Frontal cortex (tissue), 4 donors: ENCODE results near the gene IGHMBP2. TPM values are rescaled to one million over a fixed set of nuclear protein-coding genes. Genes with fewer than 3 reads are reported as not detected.

Source experiments
- DNase-seq, 2 donors: peaks; one replicate each; pipeline ENCODE4 v3.0.0; 2012; ENCODE audit warnings: low spot score in 2 of 2
- FAIRE-seq: peaks from 2 replicates; lab custom pipeline; 2012; peaks lifted over from hg19 to GRCh38; lab: Jason Lieb, UNC
- total RNA-seq: library from RNA; depleted of rRNA; stranded (reverse); fragments of >200 nt; gene quantifications from one replicate; pipeline ENCODE4 v1.2.3, GENCODE V29; 2014
- donor health status: control.
- donor health status: control.
- donor health status: control.

Gene IGHMBP2
- total RNA-seq, 1 donor from 2014 or later, result 10.2 TPM

DNA sequence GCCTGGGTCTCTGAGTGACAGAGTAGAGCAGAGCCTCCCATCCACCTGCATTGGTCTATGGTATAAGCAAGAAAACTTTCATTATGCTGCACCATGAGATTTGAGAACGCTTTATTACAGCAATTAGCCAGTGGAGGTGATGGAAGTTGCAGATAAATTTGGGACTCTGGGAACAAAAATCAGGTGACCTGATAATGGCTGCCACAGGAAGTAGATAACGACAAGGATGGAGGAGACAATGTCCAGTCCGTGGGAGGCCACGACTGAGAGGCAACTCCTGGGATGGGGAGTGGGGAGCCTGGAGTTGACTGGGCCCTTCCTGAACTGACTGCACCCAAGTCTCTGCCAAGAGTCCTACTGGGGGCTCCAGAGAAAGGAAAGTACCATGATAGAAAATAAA, 72.4 kb downstream of the IGHMBP2 start:
- no peak for DNase-seq
- no peak for FAIRE-seq

DNA sequence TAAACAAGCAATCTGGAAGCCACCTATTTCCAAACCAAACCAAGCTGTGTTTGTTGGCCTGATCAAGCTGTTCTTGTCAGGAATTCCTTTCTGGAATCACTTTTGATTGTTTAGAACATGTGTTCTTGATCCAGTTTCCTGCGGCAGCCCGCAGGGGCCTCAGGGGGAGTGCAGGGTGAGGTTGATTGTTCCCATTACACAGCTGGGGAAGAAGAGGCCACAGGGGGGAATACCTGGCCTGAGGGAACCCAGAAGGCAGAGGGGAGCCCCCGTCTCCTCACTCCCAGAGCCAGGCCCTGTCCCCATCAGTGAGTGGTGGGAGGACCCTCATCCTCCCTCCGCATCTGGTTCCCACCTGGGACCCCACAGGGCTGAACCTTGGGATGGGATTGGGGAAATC, 72.9 kb downstream of the IGHMBP2 start:
- DNase-seq, result no peak

DNA sequence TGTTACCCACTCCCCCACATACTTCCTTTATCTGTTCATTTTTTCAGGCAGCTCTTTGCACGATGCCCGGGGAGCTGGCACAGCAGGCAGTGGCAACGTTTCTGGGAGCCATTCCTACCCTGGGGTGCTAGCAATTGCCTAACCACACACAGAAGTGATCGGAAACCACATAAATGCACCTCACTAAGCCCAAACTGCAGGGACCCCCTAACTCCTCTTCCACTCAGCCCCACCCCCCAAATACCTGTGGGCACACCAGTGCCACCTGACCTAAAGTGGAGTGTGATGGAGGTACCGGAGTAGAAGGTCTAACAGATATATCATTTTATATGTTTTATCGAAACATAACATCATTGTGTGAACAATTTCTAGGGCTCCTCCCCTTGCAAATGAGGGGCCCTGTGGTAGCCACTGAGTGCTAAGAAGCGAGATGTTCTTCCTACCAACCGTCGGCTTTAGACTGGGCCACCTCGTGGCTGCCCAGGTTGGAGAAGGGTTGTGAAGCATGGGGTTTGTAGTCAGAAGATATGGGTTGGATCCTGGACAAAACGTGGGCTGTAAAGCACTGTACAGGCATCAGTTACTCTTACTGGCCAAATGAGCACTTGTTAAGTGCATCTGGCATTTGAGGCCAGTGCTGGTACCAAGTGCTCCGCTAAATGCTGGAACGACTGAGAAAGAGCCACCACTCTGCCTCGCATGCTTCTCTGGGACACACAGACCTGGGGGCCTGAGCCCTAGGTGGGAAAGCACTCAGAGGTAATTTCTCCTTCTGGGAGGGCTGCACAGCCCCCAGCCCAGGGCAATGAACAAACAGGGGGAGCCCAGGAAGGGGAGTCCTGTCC, 74.3 kb downstream of the IGHMBP2 start:
- FAIRE-seq, result no peak
- no peak for DNase-seq

More for the DNA sequence above, 72.9 kb downstream of the IGHMBP2 start:
- FAIRE-seq, result no peak

DNA sequence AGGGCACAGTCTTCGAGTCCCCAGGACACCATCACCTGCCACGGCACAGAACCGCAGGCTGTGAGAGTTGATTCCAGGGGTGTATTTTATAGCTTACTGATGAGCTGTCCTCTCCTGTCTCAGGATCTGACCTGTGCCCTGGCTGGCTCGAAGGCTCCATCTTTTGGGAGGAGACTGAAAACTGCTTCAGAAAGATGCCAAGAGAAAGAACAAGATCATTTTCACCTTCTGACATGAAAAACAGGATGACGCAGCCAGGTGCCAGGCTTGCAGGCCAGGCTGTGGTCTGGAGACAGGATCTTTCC, 74.9 kb downstream of the IGHMBP2 start:
- no peak for FAIRE-seq
- no peak for DNase-seq

DNA sequence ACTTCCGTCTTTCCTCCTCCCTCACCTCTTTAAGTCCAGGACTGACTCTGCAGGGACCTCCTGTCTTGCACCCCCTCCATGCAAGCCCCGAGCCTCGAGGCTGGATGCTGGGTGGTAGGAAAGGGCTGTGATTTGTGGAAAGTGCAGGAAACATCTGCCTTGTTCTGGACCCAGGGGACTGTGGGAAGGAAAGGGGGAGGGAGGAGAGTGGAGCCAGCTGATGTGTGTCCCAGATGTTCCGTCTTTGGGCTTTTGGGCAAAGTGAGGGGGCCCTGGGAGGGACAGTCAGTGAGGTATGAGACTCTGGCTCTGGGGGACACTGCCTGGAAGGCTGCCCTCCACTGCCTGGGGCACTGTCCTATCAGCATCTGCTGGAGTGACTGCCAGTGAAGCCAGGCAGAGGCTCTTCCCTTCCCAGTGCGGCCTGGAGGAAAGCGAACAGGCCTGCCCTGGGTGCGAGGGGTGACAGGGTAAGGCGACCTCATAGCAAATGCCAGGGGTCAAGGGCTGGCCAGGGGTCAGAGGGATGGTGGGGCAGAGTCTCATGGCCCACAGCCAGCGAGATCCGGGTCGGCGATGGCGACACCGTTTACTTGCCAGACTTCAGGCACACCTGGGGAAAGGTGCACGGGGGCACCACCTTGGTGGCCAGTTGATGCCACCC, 75.4 kb downstream of the IGHMBP2 start:
- no peak for FAIRE-seq
- no peak for DNase-seq

DNA sequence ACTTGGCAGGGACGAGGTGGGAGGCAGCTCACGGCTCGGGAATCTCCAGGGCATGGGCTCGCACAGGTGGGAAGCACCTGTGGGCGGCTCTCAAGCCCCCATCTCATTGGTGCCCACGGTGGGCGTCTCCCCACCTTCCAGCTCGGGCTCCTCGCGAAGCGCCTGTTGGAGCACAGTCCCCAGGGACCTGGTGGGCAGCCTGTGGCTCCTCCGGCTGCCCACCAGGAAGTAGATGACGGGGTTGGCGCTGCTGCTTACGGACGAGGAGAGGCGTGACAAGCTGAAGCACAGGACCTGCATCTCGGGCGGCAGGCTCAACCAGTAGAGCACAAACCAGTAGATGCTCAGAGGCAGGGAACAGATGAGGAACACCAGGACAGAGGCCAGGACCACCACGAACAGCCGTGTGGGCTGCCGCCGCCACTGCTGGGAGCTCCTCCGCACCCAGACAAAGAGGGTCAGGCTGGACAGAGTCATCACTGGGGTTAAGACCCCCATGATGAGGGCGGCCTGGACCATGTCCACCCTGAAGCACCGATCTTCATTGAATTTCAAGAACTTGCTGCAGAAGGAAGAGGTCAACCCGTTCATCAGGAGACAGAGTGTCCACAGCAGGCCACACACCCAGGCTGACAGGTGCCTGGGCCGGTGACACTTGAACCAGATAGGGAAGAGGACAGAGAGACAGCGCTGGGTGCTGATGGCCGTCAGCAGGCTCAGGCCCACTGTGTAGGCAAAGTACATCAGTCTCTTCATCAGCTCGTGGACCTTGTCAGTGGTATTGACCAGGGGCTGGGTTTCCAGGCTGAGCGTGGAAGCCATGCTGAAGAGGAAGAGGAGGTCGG, 76.5 kb downstream of the IGHMBP2 start:
- DNase-seq (no peak), FAIRE-seq (no peak)

DNA sequence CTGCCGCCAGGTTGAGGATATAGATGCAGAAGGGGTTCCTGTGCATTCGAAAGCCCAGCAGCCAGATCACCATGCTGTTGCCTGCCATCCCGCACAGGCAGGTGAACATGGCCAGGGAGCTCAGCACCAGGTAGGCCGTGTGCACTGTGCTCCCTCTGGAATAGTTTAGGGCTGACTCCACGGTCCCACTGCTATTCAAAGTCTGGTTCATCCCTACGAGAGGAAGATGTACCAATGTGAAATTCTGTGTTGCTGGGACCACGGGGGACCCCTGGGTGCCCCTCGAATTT, 77.0 kb downstream of the IGHMBP2 start, which contains the start of gene MRGPRD:
TSS of gene MRGPRD (minus strand) at position 211 of the 290 bp plus-strand sequence. CDS start at position 211, 0 bp downstream.
- FAIRE-seq, result no peak
- DNase-seq, result no peak

DNA sequence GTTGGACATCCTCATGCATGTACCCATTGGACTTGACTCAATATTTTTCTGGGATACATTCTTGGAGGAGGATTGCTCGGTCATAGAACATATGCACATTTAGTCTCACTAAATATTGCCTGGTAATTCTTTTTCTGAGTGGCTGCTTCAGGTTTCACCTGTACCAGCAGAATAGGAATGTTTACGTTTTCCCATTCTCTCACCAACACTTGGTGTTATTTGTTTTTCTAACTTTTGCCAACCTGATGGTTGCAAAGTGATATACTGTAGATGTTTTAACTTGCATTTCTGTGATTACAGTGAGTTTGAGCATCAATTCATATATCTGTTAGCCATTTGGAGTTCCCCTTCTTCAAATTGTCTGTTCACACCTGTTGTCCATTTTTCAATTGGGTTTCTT, 78.4 kb downstream of the IGHMBP2 start:
- no peak for FAIRE-seq

DNA sequence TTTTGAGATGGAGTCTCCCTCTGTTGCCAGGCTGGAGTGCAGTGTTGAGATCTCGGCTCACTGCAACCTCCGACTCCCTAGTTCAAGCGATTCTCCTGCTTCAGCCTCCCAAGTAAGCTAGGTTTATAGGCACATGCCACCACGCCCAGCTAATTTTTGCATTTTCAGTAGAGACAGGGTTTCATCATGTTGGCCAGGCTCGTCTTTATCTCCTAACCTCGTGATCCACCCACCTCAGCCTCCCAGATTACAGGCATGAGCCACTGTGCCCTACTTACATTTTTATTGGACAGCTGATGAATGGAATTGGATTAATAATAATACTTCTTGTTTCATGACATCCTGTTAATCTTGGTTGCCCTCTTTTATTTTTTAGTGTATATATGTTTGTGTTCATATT, 80.1 kb downstream of the IGHMBP2 start:
- DNase-seq, result no peak
- FAIRE-seq, result no peak

More for the DNA sequence above, 78.4 kb downstream of the IGHMBP2 start:
- DNase-seq, result no peak

DNA sequence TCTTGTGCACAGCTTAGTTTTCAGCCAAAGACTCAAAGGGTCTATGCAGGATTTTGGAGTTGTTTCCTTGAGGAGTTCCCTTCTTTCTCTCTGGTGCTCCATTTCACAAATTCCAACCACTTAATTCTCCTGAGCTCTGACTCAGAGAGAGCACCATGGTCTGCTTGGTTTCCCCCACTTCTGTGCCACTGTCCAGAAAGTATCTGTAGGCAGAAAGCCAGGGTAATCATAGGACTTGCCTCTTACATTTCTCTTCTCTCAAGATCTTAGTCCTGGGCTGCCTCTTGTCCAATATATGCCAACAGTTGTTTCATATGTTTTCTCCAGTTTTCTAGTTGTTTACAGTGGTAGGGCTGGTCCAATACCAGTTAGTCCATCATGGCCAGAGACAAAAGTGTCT, 83.5 kb downstream of the IGHMBP2 start:
- DNase-seq (no peak), FAIRE-seq (no peak)

DNA sequence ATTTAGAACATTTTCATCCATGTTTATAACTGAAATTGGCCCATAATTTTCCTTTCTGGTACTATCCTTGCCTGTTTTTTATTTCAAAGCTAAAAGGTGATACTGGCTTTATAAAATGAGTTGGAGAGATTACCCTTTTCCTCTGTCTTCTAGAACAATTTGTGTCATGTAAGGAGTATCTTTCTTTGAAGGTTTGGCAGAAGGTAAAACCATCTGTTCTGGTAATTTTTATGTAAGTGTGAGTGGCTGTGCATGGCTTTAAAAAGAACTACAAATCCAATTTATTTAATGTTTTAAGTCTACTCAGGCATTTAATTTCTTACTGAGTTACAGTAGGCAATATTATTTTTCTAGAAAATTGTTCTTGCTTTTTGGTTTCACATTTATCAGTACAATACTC, 84.8 kb downstream of the IGHMBP2 start:
- DNase-seq (no peak), FAIRE-seq (no peak)

Other genes starting within 250 kb of the IGHMBP2 start
- not detected for gene GAL, start 219.3 kb upstream of the IGHMBP2 start, total RNA-seq
- gene TESMIN, start 152.4 kb upstream of the IGHMBP2 start, total RNA-seq, result 1.2 TPM
- 4.5 TPM for gene CPT1A, start 62.0 kb upstream of the IGHMBP2 start, total RNA-seq
- gene MRPL21, start 59 bp upstream of the IGHMBP2 start, total RNA-seq, result 51.0 TPM
- not detected for gene MRGPRD, start 77.1 kb downstream of the IGHMBP2 start, total RNA-seq
- gene MRGPRF, start 109.4 kb downstream of the IGHMBP2 start, total RNA-seq, result 1.2 TPM
- gene TPCN2, start 145.0 kb downstream of the IGHMBP2 start, total RNA-seq, result 6.1 TPM